Peyer's patch (tissue), 4 donors: ENCODE measurements around the gene SERPINF2. TPM values are rescaled to one million over a fixed set of nuclear protein-coding genes. Genes with fewer than 3 reads are reported as not detected.
"Not testable (repeated sequence)": the region's sequence is repeated elsewhere in the genome, so short reads cannot be mapped to it uniquely, and the experiment has no call there.

ENCODE experiments used
- DNase-seq, 3 donors: peaks; one replicate each; pipeline ENCODE4 v3.0.0-alpha.2; 2017 to 2019
- H3K27ac ChIP-seq, 4 donors: fragments of 200-600 bp; sonication (generic); one replicate each; pipeline ENCODE4 v1.5.1; 2016 to 2019
- H3K27me3 ChIP-seq, 2 donors: fragments of 200-600 bp; sonication (generic); one replicate each; pipeline ENCODE4 v1.5.1; 2019
- H3K36me3 ChIP-seq, 3 donors: fragments of 200-600 bp; sonication (generic); one replicate each; pipeline ENCODE4 v1.5.1; 2016 to 2019
- H3K4me1 ChIP-seq, 4 donors: fragments of 200-600 bp; sonication (generic); one replicate each; pipeline ENCODE4 v1.5.1; 2016 to 2019
- H3K4me3 ChIP-seq, 4 donors: fragments of 200-600 bp; sonication (generic); 1 replicate in 3 of 4; 2 replicates in 1 of 4; pipeline ENCODE4 v1.5.1; 2016 to 2019; ENCODE audit warnings: mild to moderate bottlenecking in 1 of 4
- H3K9me3 ChIP-seq, 4 donors: fragments of 200-600 bp; sonication (generic); one replicate each; pipeline ENCODE4 v1.5.1; 2016 to 2019; ENCODE audit warnings: mild to moderate bottlenecking in 1 of 4
- CTCF ChIP-seq, 6 experiments: fragments of 450-650 bp in 4 of 6; fragments of 200-600 bp in 2 of 6; sonication (generic) in 1 of 6; IDR thresholded peaks; one replicate each; pipeline ENCODE4 v1.5.1; 2017 to 2019; ENCODE audit warnings: antibody characterized with exemption in 6 of 6, mild to moderate bottlenecking in 3 of 6, moderate library complexity in 1 of 6
- POLR2A ChIP-seq, 2 donors: fragments of 450-650 bp; IDR thresholded peaks; one replicate each; pipeline ENCODE4 v1.5.1; 2017; ENCODE audit warnings: antibody characterized with exemption in 2 of 2, mild to moderate bottlenecking in 2 of 2, moderate library complexity in 2 of 2
- total RNA-seq, 4 donors: library from RNA; depleted of rRNA; stranded (reverse); fragments of >200 nt; gene quantifications; one replicate each; pipeline ENCODE4 v1.1.0, GENCODE V29; 2016

SERPINF2 gene
- total RNA-seq, 4 donors from 2014 or later = 4.0 to 9.6 (median 5.6) TPM

- Histone ChIP-seq H3K4me1 (peaks cover 15 to 36% (median 25%) of the 10 kb centered on the region in 4 donors), H3K36me3 (no peaks in the 10 kb centered on the region), H3K4me3 (no peak overlapping the region), H3K27me3 (no peaks in the 10 kb centered on the region), H3K27ac (no peak overlapping the region), H3K9me3 (no peaks in the 10 kb centered on the region)
- TF ChIP-seq POLR2A (IDR thresholded peaks at IDR 0.05) = no peak
- no peak for TF ChIP-seq CTCF (IDR thresholded peaks at IDR 0.05)
- no peak for DNase-seq
Measured at GRCh38 chr17:1767358-1767757, 24.7 kb downstream of the SERPINF2 start.

DNA sequence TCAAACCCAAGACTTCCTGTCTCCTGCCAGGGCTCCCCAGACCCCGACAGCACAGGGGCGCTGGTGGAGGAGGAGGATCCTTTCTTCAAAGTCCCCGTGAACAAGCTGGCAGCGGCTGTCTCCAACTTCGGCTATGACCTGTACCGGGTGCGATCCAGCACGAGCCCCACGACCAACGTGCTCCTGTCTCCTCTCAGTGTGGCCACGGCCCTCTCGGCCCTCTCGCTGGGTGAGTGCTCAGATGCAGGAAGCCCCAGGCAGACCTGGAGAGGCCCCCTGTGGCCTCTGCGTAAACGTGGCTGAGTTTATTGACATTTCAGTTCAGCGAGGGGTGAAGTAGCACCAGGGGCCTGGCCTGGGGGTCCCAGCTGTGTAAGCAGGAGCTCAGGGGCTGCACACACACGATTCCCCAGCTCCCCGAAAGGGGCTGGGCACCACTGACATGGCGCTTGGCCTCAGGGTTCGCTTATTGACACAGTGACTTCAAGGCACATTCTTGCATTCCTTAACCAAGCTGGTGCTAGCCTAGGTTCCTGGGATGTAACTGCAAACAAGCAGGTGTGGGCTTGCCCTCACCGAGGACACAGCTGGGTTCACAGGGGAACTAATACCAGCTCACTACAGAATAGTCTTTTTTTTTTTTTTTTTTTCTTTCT lies 27.3 kb downstream of the SERPINF2 start:
- H3K9me3 ChIP-seq = no peaks in the 10 kb centered on the region
- TF ChIP-seq POLR2A (IDR thresholded peaks at IDR 0.05) = no peak
- TF ChIP-seq CTCF (IDR thresholded peaks at IDR 0.05) = no peak
- no peaks in the 10 kb centered on the region for H3K36me3 ChIP-seq
- DNase-seq = peak in 1 of 3 donors; percentile 48
- H3K27ac ChIP-seq = peak overlapping the region in 2 of 4 donors; percentile 16 to 68
- no peak overlapping the region for H3K4me3 ChIP-seq
- H3K4me1 ChIP-seq = peaks cover 0 to 16% (median 6%) of the 10 kb centered on the region in 4 donors
- no peaks in the 10 kb centered on the region for H3K27me3 ChIP-seq

- not testable (repeated sequence) for DNase-seq, H3K4me3 ChIP-seq, H3K9me3 ChIP-seq, H3K36me3 ChIP-seq, H3K27me3 ChIP-seq
- Histone ChIP-seq H3K27ac (peak overlapping the region; percentile 30 to 79 (median 61)), H3K4me1 (peaks cover 0 to 13% (median 2%) of the 10 kb centered on the region in 4 donors)
Measured at GRCh38 chr17:1773000-1773695, 30.5 kb downstream of the SERPINF2 start.

DNA sequence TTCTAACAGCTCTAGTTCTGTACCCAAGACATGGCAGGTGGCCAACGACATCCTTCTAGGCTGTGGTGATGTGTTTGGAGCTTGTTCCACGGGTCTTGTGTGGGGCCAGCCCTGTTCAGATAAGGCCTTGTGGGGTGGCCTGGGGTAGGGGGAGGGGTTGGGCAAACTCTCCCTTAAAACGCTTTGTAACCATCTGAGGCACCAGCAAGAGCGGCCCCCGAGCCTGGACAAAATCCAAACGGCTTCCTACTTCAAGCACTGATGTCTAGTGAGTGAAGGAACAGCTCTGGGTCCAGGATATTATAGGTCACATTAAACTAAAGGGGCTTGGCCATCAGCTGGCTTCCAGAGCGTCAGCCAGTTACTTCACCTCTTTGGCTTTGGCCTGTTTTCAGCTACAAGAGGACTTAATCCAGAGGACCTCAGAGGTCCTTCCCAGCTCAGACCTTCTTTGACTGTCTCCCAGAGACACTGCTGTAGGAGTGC lies 31.1 kb downstream of the SERPINF2 start:
- Histone ChIP-seq H3K9me3 (no peaks in the 10 kb centered on the region), H3K4me3 (no peak overlapping the region), H3K36me3 (peaks cover 0 to 8% (median 0%) of the 10 kb centered on the region in 3 donors), H3K27ac (peak overlapping the region; percentile 30 to 79 (median 61)), H3K27me3 (no peaks in the 10 kb centered on the region), H3K4me1 (peaks cover 0 to 13% (median 2%) of the 10 kb centered on the region in 4 donors)
- no peak for DNase-seq
- no peak for TF ChIP-seq CTCF (IDR thresholded peaks at IDR 0.05)
- no peak for TF ChIP-seq POLR2A (IDR thresholded peaks at IDR 0.05)

- H3K36me3 ChIP-seq = peaks cover 0 to 8% (median 0%) of the 10 kb centered on the region in 3 donors
- DNase-seq = no peak
- TF ChIP-seq POLR2A (IDR thresholded peaks at IDR 0.05) (no peak), CTCF (IDR thresholded peaks at IDR 0.05) (no peak)
- H3K4me1 ChIP-seq = peaks cover 0 to 13% (median 2%) of the 10 kb centered on the region in 4 donors
- peak overlapping the region; percentile 30 to 79 (median 60) for H3K27ac ChIP-seq
- H3K4me3 ChIP-seq = no peak overlapping the region
- no peaks in the 10 kb centered on the region for H3K9me3 ChIP-seq
- no peaks in the 10 kb centered on the region for H3K27me3 ChIP-seq
Measured at GRCh38 chr17:1774390-1775176, 31.9 kb downstream of the SERPINF2 start.
